ENCODE measurements around the gene CST9L.

The CST9L gene

GRCh38 chr20:23587631-23588030 is 19.3 kb upstream of the CST9L start:
- CTCF ChIA-PET: no interaction called here
- TF ChIP-seq CTCF (conservative IDR thresholded peaks at IDR 0.05; ENCODE audit: low read depth): no peak
- H3K27ac ChIP-seq: peak overlapping the region; percentile 16; the same call in 1 of the 2 replicates
- POLR2A ChIA-PET (ENCODE audit: low non-redundant PET): no interaction called here
- no peak for DNase-seq (ENCODE audit: low spot score)

GRCh38 chr20:23586735-23587525 is 18.6 kb upstream of the CST9L start:
- TF ChIP-seq CTCF (conservative IDR thresholded peaks at IDR 0.05; ENCODE audit: low read depth): no peak
- H3K27ac ChIP-seq: peak overlapping the region; percentile 16; the same call in 1 of the 2 replicates
- POLR2A ChIA-PET (ENCODE audit: low non-redundant PET): no interaction called here
- CTCF ChIA-PET: interaction anchor here (0.6 to 1.5 kb wide), 2 partner anchors 18 to 20 kb away, joined by 3 to 5 read pairs; no protein-coding TSS in a partner anchor
- peak; percentile 41 for DNase-seq (ENCODE audit: low spot score)

DNA sequence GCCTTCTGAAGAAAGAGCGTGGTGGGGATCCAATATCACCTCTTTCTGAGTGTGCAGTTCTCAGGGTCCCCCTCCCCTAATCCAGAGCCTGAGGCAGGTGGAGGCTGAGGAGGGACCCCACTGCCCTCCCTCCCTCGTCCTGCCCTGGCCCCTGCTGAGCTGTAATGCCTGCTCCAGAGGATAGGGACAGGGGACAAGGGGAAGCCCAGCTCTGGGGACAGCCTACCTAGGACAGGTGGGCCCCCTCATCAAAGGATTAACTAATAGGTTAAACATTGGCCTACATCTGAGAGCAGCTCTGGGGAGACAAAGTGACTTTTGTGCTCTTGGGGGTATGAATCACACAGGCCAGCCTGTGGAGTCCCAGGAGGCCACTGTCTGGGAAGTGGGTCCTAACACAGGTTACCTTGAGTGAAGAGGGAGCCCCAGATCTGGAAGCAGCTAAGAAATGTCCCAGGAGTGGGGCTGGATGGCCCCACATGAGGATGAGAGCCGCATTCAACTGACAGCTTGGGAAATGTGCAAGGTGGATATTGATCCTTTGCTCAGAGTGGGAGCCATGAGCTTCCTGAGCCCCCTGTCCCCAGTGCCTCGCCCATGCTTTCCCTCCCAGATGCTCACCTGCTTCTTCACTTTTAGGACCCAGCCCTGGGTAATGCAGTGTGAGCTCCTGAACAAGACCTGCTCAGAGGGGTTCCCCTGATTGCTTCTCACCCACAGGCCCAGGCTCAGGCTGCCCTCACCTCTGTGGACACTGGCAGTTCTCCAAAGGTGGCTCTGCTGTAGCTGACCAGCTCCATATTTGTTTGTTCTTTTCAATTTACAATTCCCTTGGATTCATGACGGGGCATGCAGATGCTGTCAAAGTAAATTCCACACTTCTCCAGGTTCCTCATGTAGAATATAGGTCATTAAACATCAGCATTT is 17.8 kb upstream of the CST9L start:
- TF ChIP-seq CTCF (conservative IDR thresholded peaks at IDR 0.05; ENCODE audit: low read depth): no peak
- DNase-seq (ENCODE audit: low spot score): no peak
- POLR2A ChIA-PET (ENCODE audit: low non-redundant PET): no interaction called here
- peak overlapping the region; percentile 16; the same call in 1 of the 2 replicates for H3K27ac ChIP-seq
- CTCF ChIA-PET: interaction anchor here (0.6 to 1.5 kb wide), 3 partner anchors 19 to 80 kb away, joined by 3 to 5 read pairs (median 4); no protein-coding TSS in a partner anchor

DNA sequence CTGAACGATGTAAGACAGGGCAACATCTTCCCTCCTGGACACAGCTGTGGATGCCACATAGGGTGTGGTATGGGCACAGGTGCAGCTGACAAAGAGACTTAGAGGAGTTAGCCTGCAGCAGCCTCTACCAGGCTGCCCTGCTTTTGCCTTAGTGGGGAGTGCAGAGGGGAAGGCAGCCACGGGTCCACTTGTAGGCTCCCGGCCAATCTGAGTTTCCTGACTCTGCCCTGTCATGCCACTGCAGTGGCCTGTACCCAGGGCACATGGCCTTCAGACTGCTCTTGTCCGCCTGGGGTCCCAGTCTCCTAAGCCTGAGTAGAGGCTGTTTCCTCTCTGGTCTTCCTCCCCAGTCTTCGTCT is 17.1 kb upstream of the CST9L start:
- no peak overlapping the region for H3K27ac ChIP-seq
- CTCF ChIA-PET: interaction anchor here (0.6 to 1.5 kb wide), 2 partner anchors 21 to 80 kb away, joined by 4 to 5 read pairs; no protein-coding TSS in a partner anchor
- no peak for TF ChIP-seq CTCF (conservative IDR thresholded peaks at IDR 0.05; ENCODE audit: low read depth)
- DNase-seq (ENCODE audit: low spot score): no peak
- POLR2A ChIA-PET (ENCODE audit: low non-redundant PET): no interaction called here

GRCh38 chr20:23584434-23585199 is 16.3 kb upstream of the CST9L start:
- POLR2A ChIA-PET (ENCODE audit: low non-redundant PET): no interaction called here
- CTCF ChIA-PET: interaction anchor here (0.6 kb wide), 2 partner anchors 13 to 23 kb away, joined by 4 read pairs; no protein-coding TSS in a partner anchor
- H3K27ac ChIP-seq: no peak overlapping the region
- no peak for TF ChIP-seq CTCF (conservative IDR thresholded peaks at IDR 0.05; ENCODE audit: low read depth)
- DNase-seq (ENCODE audit: low spot score): no peak

Measured in RWPE1 (cell line).